Fibroblast of pulmonary artery (primary cell): ENCODE data around the gene RGS16.

Experiments used
- DNase-seq: peaks from one replicate; pipeline ENCODE4 v3.0.0-alpha.2; 2010; ENCODE audit warnings: low read depth
- H3K4me3 ChIP-seq: replicated peaks from 2 replicates; pipeline ENCODE4 v1.5.1; 2011; ENCODE audit warnings: low read depth, mild to moderate bottlenecking, control low read depth, low read length, moderate library complexity
- TF ChIP-seq, protein P1 (sequence below): IDR thresholded peaks from 2 replicates; pipeline ENCODE4 v1.5.1; 2011; ENCODE audit warnings: mild to moderate bottlenecking, control low read depth, low read length, inconsistent platforms; ENCODE audit errors: missing control alignments

The RGS16 gene, protein sequence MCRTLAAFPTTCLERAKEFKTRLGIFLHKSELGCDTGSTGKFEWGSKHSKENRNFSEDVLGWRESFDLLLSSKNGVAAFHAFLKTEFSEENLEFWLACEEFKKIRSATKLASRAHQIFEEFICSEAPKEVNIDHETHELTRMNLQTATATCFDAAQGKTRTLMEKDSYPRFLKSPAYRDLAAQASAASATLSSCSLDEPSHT

GRCh38 chr1:182604175-182605164 lies at the start of gene RGS16:
TSS of gene RGS16 (minus strand) at chr1:182604389. CDS start at chr1:182604259, 130 bp downstream.
- H3K4me3 ChIP-seq: peak within 1 kb of the TSS; percentile 46
- TF ChIP-seq, protein P1, sequence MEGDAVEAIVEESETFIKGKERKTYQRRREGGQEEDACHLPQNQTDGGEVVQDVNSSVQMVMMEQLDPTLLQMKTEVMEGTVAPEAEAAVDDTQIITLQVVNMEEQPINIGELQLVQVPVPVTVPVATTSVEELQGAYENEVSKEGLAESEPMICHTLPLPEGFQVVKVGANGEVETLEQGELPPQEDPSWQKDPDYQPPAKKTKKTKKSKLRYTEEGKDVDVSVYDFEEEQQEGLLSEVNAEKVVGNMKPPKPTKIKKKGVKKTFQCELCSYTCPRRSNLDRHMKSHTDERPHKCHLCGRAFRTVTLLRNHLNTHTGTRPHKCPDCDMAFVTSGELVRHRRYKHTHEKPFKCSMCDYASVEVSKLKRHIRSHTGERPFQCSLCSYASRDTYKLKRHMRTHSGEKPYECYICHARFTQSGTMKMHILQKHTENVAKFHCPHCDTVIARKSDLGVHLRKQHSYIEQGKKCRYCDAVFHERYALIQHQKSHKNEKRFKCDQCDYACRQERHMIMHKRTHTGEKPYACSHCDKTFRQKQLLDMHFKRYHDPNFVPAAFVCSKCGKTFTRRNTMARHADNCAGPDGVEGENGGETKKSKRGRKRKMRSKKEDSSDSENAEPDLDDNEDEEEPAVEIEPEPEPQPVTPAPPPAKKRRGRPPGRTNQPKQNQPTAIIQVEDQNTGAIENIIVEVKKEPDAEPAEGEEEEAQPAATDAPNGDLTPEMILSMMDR: no peak
- DNase-seq: peak; percentile 78

DNA sequence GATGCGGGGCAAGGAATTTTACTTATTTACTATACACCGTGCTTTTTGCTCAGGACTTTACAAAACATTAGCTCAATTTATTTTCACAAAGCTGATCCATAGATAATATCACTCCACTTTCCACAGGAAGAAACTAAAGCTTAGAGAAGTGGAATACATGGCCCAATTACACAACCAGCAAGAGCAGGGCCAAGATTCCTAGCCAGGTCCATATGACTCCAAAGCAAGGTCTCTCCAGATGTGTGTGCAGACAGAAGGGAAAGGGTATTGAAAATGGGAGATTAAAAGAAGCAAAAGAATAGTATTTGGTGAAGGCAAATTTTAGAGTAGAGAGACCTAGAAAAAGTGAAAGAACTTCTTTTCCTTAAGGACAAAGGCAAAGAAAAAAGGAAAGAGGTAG lies 49.8 kb upstream of the RGS16 start:
- H3K4me3 ChIP-seq: no peak overlapping the region
- TF ChIP-seq, protein P1: no peak
- DNase-seq: no peak

DNA sequence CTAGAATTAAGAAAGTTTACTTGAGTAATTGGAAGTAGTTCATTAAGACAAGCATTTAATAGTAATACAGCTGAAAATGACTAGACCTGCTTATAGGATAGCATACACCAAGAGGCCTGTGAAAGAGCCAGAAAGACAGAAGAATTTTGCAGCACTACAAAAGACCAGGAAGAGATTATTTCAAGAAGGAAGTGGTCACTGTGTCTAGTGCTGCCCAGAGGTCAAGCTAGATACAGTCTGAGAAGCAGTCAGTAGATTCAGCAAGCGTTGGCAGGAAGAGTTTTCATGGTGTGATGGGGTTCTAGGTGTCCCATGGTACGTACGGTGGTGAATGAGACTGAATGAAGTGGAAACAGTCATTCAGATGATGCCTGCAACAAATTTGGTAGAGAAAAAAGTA lies 48.7 kb upstream of the RGS16 start:
- TF ChIP-seq, protein P1: no peak
- H3K4me3 ChIP-seq: no peak overlapping the region
- DNase-seq: no peak

GRCh38 chr1:182651339-182651724 lies 47.1 kb upstream of the RGS16 start:
- TF ChIP-seq, protein P1: no peak
- H3K4me3 ChIP-seq: no peak overlapping the region
- DNase-seq: no peak

GRCh38 chr1:182650678-182651338 lies 46.6 kb upstream of the RGS16 start:
- H3K4me3 ChIP-seq: no peak overlapping the region

GRCh38 chr1:182649041-182649440 lies 44.9 kb upstream of the RGS16 start:
- H3K4me3 ChIP-seq: no peak overlapping the region
- TF ChIP-seq, protein P1: no peak
- no peak for DNase-seq

More at GRCh38 chr1:182650678-182651338, 46.6 kb upstream of the RGS16 start:
- TF ChIP-seq, protein P1: no peak
- no peak for DNase-seq
